HUES48 (cell line): ENCODE results near the gene RBBP8NL.

Experiments used
- H3K27ac ChIP-seq: one replicate; pipeline ENCODE4 v1.7.0; 2013; ENCODE audit warnings: low read depth, low read length, inconsistent platforms
- H3K27me3 ChIP-seq: 2 replicates; pipeline ENCODE4 v1.6.1; 2013; ENCODE audit warnings: mild to moderate bottlenecking, low read length; ENCODE audit not compliant: control insufficient read depth, insufficient read depth
- H3K36me3 ChIP-seq: 2 replicates; pipeline ENCODE4 v1.6.1; 2013; ENCODE audit warnings: low read length; ENCODE audit not compliant: control insufficient read depth, insufficient read depth
- H3K4me1 ChIP-seq: 2 replicates; pipeline ENCODE4 v1.6.1; 2013; ENCODE audit warnings: mild to moderate bottlenecking, low read length; ENCODE audit not compliant: control insufficient read depth, insufficient read depth
- H3K4me3 ChIP-seq: 2 replicates; pipeline ENCODE4 v1.5.1; 2013; ENCODE audit warnings: mild to moderate bottlenecking, low read depth, low read length
- H3K9ac ChIP-seq: 2 replicates; pipeline ENCODE4 v1.6.1; 2013; ENCODE audit warnings: mild to moderate bottlenecking, low read depth, low read length, moderate library complexity
- H3K9me3 ChIP-seq: 2 replicates; pipeline ENCODE4 v1.6.1; 2013; ENCODE audit warnings: low read length; ENCODE audit not compliant: control insufficient read depth, insufficient read depth

Gene RBBP8NL

DNA sequence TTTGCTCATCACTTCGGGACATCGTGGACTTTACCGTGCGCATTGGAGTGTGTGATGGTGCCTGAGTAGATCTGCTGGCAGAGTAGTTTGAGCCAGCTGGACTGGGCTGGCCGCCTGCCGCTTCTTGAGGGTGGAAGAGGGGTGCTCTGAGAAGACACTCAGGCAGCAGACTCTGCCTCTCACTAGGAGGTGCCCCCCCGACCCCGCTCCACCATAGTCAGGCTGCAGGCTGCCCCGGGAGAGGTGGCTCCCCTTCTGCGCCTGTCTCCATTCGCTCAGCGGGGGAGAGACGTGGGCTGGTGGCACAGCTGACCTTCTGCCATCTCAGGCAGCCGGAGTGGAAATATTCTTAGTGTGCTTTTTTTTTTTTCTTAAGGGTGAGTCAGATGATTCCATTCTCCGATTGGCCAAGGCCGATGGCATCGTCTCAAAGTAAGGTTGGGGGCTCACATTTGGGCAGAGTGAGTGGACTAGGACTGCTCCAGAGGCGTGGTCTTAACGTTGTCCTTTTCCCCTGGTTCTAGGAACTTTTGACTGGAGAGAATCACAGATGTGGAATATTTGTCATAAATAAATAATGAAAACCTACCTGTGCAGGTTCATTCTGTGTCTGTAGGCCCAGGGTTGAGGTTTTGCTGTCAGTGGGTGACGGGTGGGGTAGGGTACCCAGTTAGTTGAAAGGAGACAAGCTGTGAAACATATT lies 39.3 kb downstream of the RBBP8NL start:
- peak overlapping the region; percentile 72 for H3K4me3 ChIP-seq
- peak overlapping the region; percentile 92 for H3K9ac ChIP-seq
- H3K27ac ChIP-seq: peak overlapping the region; percentile 83
- H3K27me3 ChIP-seq: no peaks in the 10 kb centered on the region
- no peaks in the 10 kb centered on the region; the same call in none of the 2 replicates for H3K4me1 ChIP-seq
- H3K36me3 ChIP-seq: peaks cover 38% of the 10 kb centered on the region
- no peaks in the 10 kb centered on the region for H3K9me3 ChIP-seq

DNA sequence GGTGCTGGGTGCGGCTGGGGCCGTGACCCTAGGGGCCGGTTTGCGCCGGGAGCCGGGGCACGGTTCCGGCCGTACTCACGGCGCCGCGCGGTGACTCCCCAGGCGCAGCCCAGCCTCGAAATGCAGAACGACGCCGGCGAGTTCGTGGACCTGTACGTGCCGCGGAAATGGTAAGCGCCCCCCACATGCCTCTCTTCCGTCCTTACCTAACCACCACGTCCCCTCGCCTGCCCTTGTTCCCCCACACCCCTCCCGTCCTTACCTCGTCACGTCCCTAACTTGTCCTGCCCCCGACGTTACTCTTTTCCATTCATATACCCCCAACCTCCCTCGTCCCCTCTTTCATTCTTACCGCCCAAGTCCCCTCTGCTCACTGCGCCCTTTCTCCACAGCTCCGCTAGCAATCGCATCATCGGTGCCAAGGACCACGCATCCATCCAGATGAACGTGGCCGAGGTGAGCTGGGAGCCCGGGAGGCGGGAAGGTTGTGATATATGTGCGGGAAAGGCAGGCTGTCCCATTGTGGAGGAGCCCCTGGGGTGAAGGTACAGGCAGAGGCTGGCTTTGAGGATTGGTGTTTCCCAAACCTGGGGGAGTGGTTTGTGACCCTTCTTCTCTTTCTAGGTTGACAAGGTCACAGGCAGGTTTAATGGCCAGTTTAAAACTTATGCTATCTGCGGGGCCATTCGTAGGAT lies 40.0 kb downstream of the RBBP8NL start:
- Histone ChIP-seq H3K36me3 (peaks cover 39% of the 10 kb centered on the region), H3K9ac (peak overlapping the region; percentile 92)

DNA sequence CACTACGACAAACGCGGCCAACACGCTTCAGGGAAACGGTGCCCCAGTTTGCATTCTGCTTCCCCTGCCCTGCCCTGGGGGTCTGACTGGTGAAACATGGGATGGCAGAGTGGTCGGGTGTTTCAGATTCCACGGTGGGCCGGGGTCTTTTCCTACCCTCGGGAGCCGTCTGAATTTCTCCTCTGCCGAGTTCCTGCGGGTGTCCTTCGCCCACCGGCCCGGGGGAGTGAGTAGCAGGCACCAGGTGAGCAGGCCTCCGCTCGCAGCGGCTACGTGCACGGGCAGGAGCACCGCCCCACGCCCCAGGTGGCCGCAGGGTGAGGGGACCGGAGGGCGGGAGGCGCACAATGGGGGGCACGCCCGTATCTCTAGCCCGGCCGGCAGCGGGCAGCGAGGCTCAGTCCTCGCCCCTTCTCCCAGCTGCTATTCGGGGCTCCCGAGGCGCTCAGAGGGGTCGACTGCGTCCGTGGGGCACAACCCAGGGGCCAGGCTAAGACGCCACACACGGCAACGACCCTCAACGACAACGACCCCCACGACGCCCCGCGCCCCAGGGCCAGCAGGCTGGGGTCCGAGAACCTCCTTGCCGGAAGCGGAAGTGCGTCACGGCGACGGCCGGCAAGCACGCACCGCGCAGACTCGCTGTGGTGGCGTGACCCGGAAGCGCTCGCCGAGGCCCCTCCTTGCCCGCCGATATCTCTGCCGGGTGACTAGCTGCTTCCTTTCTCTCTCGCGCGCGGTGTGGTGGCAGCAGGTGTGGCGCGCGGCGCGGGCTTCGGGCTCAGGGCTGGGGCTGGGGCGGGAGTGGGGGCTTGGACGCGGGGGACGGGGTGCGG lies 40.7 kb downstream of the RBBP8NL start, which contains the start of gene RPS21:
Gene RPS21, plus strand, starts transcription at position 721 of the 836 bp plus-strand sequence. CDS start 236 bp downstream, outside the sequence.
- peak within 1 kb of the TSS; percentile 92 for H3K9ac ChIP-seq
- no peaks in the 10 kb centered on the region for H3K27me3 ChIP-seq
- no peaks in the 10 kb centered on the region for H3K9me3 ChIP-seq
- H3K4me1 ChIP-seq: peaks cover 2% of the 10 kb centered on the region
- peak within 1 kb of the TSS; percentile 72 for H3K4me3 ChIP-seq
- H3K27ac ChIP-seq: peak within 1 kb of the TSS; percentile 83
- peaks cover 47% of the 10 kb centered on the region for H3K36me3 ChIP-seq

More for the DNA sequence above, 40.0 kb downstream of the RBBP8NL start:
- Histone ChIP-seq H3K4me3 (peak overlapping the region; percentile 72), H3K27ac (peak overlapping the region; percentile 83), H3K4me1 (peaks cover 2% of the 10 kb centered on the region), H3K27me3 (no peaks in the 10 kb centered on the region), H3K9me3 (no peaks in the 10 kb centered on the region)

DNA sequence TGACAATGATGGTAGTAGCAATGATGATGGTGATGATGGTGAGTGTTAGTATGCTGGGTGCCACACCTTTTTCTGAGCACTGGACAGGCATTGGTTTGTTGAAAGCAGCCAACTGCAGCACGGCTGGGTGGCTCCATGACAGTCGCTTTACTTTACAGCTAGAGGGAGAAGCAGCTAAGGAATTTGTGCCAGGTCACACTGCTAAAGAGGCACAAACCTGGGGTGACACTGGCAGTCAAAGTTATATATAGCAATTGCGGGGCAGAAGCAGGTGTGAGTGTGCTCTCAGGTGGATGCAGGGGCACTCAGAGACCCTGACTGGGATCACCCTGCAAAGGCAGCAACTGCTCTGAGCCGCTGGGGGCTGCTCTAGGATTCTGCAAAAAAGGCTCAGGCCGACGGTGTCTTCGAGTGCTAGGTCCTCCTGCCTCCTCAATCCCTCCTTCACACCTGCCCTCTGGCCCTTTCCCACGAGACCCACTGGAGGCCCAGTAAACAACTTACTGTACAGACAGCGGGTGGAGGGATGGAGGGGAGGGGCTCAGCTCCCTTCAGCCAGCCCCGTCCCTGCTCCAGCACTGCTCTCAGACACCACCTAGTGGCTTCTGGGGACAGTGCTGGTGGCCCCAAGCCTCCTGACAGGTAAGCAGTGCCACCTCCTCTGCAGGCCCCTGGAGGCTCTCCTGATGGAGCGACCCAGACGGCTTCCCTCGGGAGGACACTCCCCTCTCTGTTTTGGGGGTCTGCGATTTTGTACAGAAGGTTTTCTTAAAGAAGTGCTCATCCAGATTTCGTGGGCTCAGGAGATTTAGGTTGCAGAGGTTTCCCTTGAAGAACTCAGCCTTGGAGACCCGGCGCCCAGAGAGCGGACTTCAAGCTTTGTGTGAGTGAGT lies 44.8 kb downstream of the RBBP8NL start:
- peaks cover 7% of the 10 kb centered on the region; the same call in 1 of the 2 replicates for H3K4me1 ChIP-seq
- no peaks in the 10 kb centered on the region for H3K27me3 ChIP-seq
- no peak overlapping the region for H3K4me3 ChIP-seq
- peaks cover 19% of the 10 kb centered on the region for H3K36me3 ChIP-seq
- H3K27ac ChIP-seq: no peak overlapping the region
- H3K9ac ChIP-seq: no peak overlapping the region
- no peaks in the 10 kb centered on the region for H3K9me3 ChIP-seq

DNA sequence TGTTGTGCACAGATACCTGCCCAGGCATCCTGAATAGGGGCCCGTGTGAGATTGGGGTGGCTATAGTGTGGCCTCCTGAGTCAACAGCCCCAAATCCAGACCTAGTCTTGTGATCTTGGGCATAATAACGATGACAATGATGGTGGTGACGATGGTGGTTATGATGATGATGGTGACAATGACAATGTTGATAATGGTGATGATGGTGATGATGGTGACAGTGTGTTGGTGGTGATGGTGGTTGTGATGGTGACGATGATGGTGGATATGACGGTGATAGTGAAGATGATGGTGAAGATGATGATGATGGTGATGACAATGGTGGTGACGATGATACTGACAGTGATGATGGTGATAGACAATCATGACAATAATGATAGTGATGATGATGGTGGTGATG lies 45.5 kb downstream of the RBBP8NL start:
- peaks cover 19% of the 10 kb centered on the region for H3K36me3 ChIP-seq
- H3K9ac ChIP-seq: no peak overlapping the region
- H3K27ac ChIP-seq: no peak overlapping the region
- no peaks in the 10 kb centered on the region for H3K27me3 ChIP-seq
- H3K4me1 ChIP-seq: peaks cover 10% of the 10 kb centered on the region
- no peaks in the 10 kb centered on the region for H3K9me3 ChIP-seq
- no peak overlapping the region for H3K4me3 ChIP-seq

DNA sequence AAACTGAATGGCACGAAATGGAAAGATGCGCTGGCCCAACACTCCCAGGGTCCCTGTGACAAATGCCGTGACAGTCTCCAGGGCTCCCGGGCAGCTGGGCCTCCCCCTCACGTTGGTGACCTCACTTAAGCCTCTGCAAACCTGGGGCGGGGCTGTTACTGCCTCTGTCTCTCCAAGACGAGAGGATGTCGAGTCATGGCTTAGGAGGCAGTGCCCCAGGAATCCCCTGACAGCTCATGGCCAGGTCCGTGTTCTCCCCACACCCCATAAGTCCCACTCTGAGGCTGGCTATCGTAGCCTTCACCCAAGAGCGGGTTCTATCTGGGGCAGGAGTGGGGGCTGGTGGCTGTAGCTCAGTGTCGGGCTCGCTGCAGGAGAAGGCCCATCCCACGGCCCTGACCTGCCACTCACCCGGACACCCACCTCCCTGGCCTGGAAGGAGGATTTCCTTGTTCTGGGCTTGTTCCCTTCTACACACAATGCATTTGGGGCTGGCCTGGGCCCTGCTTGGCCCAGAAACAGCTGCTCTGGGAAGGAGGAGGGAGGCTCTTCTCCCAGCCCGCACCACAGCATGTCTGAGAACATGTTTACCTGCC lies 46.0 kb downstream of the RBBP8NL start:
- H3K27ac ChIP-seq: peak overlapping the region; percentile 18
- peaks cover 14% of the 10 kb centered on the region for H3K4me1 ChIP-seq
- no peaks in the 10 kb centered on the region for H3K9me3 ChIP-seq
- H3K9ac ChIP-seq: no peak overlapping the region
- H3K27me3 ChIP-seq: no peaks in the 10 kb centered on the region
- H3K4me3 ChIP-seq: no peak overlapping the region
- H3K36me3 ChIP-seq: peaks cover 19% of the 10 kb centered on the region

DNA sequence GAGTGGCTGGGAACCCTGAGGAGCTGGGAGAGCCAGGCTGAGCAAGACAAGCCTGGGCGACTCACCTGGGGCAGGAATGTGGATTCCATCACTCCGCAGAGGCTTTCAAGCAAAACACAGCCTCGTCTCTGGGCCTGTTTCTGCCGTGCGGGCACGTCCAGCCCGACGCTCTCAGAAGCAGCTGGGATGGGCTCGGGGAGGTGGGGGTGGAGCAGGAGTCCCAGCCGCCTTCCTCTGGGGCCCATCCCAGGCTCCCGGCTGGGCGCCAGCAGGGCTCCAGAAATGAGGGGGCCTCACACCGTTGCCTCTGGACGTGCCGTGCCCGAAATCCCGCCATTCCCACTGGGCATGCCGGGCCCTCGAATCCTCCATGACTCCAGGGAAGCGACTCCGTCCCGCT lies 49.1 kb downstream of the RBBP8NL start:
- H3K9me3 ChIP-seq: no peaks in the 10 kb centered on the region
- H3K36me3 ChIP-seq: peaks cover 9% of the 10 kb centered on the region
- H3K4me3 ChIP-seq: no peak overlapping the region
- no peak overlapping the region for H3K27ac ChIP-seq
- no peak overlapping the region for H3K9ac ChIP-seq
- H3K4me1 ChIP-seq: peaks cover 30% of the 10 kb centered on the region
- H3K27me3 ChIP-seq: no peaks in the 10 kb centered on the region

DNA sequence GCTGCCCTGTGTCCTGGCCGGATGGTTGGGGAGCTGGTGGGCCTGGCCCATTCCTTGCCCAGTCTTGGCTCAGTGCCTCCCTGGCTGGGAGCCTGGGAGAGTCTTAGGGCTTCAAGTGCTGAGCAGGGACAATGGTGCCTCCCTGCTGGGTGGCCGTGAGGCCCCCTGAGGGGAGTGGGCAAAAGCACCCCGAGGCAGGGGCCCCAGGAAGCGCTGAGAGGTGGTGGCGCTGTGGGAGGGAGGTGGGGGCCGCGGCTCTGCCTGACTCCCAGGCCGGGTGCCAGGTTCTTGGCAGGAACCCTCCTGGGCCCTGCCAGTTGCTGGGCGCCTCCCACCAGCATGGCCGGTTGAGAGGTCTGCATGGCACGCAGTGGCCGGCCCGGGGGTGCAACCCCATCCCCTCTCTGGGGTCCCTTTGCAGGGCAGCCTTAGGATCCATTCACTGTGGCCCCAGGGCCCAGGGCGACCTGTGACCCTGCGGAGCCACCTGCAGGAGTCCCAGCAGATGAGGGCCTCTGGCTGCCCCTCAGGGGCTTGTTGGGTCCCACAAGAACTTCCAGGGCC lies 49.6 kb downstream of the RBBP8NL start:
- Histone ChIP-seq H3K9me3 (no peaks in the 10 kb centered on the region), H3K9ac (no peak overlapping the region), H3K4me3 (no peak overlapping the region), H3K4me1 (peaks cover 30% of the 10 kb centered on the region), H3K27me3 (no peaks in the 10 kb centered on the region), H3K36me3 (peaks cover 9% of the 10 kb centered on the region), H3K27ac (no peak overlapping the region)

DNA sequence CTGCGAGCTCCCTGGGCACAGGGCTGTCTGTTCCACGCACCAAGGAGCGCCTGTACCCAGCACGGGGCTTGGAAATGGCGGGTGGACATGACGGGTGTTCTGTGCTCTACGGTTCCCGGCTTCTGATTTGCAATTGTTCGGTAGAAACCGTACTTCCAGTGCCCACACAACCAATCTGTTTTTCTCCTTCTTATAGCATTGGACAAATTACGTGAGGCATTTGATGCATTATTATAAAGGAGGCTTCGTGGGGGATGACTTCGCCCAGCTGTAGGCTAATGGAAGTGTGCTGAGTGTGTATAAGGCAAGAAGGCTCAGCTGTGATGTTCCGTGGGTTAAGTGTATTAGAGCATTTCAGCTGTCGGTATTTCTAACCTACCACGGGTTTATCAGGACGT lies 50.3 kb downstream of the RBBP8NL start:
- Histone ChIP-seq H3K9ac (no peak overlapping the region), H3K4me1 (peaks cover 28% of the 10 kb centered on the region), H3K27ac (peak overlapping the region; percentile 86), H3K36me3 (peaks cover 5% of the 10 kb centered on the region), H3K9me3 (no peaks in the 10 kb centered on the region), H3K27me3 (no peaks in the 10 kb centered on the region), H3K4me3 (no peak overlapping the region)
